Smooth muscle cell of the brain vasculature (primary cell): ENCODE results near the gene TWSG1.

Source experiments
- DNase-seq: peaks from one replicate; pipeline ENCODE4 v3.0.0-alpha.2; 2012; ENCODE audit warnings: low read depth, low spot score

Gene TWSG1

GRCh38 chr18:9334329-9334972 is at the start of gene TWSG1:
Gene TWSG1, plus strand, starts transcription at chr18:9334773. Its CDS starts 2,457 bp downstream, at chr18:9337230.
- DNase-seq = peak; percentile 86

GRCh38 chr18:9285604-9286003 is 49.0 kb upstream of the TWSG1 start:
- no peak for DNase-seq

GRCh38 chr18:9287036-9287435 is 47.5 kb upstream of the TWSG1 start:
- DNase-seq = no peak

GRCh38 chr18:9289698-9290097 is 44.9 kb upstream of the TWSG1 start:
- DNase-seq = no peak

GRCh38 chr18:9290156-9290555 is 44.4 kb upstream of the TWSG1 start:
- no peak for DNase-seq

GRCh38 chr18:9292047-9292446 is 42.5 kb upstream of the TWSG1 start:
- DNase-seq = no peak

GRCh38 chr18:9293948-9294347 is 40.6 kb upstream of the TWSG1 start:
- no peak for DNase-seq

GRCh38 chr18:9296233-9297006 is 38.2 kb upstream of the TWSG1 start:
- no peak for DNase-seq

GRCh38 chr18:9297007-9297393 is 37.6 kb upstream of the TWSG1 start:
- no peak for DNase-seq

- DNase-seq = no peak
These were observed 30.0 kb upstream of the TWSG1 start for GRCh38 chr18:9304388-9305070.

- no peak for DNase-seq
These were observed 15.2 kb upstream of the TWSG1 start for GRCh38 chr18:9319333-9319732.

GRCh38 chr18:9321017-9321452 is 13.5 kb upstream of the TWSG1 start:
- DNase-seq = no peak

- DNase-seq = peak; percentile 35
These were observed 12.8 kb upstream of the TWSG1 start for GRCh38 chr18:9321736-9322135.

GRCh38 chr18:9322744-9323143 is 11.8 kb upstream of the TWSG1 start:
- DNase-seq = no peak

- no peak for DNase-seq
These were observed 10.7 kb upstream of the TWSG1 start for GRCh38 chr18:9323750-9324445.

GRCh38 chr18:9325716-9326115 is 8.9 kb upstream of the TWSG1 start:
- no peak for DNase-seq

GRCh38 chr18:9328776-9329175 is 5.8 kb upstream of the TWSG1 start:
- no peak for DNase-seq

GRCh38 chr18:9329471-9329870 is 5.1 kb upstream of the TWSG1 start:
- no peak for DNase-seq

GRCh38 chr18:9330419-9330818 is 4.2 kb upstream of the TWSG1 start:
- DNase-seq = no peak

- DNase-seq = no peak
These were observed 888 bp upstream of the TWSG1 start for GRCh38 chr18:9333441-9334328.
